Fibroblast of lung (primary cell): Measurements from ENCODE around the gene ATF1.

ENCODE experiments used
- EZH2 ChIP-seq: IDR thresholded peaks from 2 replicates; pipeline ENCODE4 v1.5.1; 2012; ENCODE audit warnings: low read length, control low read depth, mild to moderate bottlenecking; ENCODE audit errors: missing control alignments
- TF ChIP-seq, protein P1 (sequence below), 2 donors: IDR thresholded peaks in 1 of 2; conservative IDR thresholded peaks in 1 of 2; 1 replicate in 1 of 2; 2 replicates in 1 of 2; pipeline ENCODE4 v1.5.1; 2011 to 2012; ENCODE audit warnings: low read length in 2 of 2, control low read depth in 1 of 2, inconsistent platforms in 1 of 2, low read depth in 1 of 2, mild to moderate bottlenecking in 1 of 2

DNA sequence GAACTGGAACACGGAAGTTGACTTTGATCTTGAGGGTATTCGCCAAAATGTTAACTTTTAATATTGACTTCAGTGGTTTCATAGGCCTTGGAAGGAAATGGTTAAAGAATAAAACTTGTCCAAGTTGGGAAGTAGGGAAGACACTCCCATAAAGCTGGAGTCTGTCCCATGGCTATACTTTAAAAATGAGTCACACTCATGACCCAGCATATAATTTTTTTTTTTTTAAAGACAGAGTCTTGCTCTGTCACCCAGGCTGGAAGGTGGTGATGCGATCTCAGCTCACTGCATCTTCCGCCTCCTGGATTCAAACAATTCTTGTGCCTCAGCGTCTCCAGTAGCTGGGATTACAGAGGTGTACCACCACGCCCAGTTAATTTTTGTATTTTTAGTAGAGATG, 98.4 kb downstream of the ATF1 start:
- TF ChIP-seq, protein P1, sequence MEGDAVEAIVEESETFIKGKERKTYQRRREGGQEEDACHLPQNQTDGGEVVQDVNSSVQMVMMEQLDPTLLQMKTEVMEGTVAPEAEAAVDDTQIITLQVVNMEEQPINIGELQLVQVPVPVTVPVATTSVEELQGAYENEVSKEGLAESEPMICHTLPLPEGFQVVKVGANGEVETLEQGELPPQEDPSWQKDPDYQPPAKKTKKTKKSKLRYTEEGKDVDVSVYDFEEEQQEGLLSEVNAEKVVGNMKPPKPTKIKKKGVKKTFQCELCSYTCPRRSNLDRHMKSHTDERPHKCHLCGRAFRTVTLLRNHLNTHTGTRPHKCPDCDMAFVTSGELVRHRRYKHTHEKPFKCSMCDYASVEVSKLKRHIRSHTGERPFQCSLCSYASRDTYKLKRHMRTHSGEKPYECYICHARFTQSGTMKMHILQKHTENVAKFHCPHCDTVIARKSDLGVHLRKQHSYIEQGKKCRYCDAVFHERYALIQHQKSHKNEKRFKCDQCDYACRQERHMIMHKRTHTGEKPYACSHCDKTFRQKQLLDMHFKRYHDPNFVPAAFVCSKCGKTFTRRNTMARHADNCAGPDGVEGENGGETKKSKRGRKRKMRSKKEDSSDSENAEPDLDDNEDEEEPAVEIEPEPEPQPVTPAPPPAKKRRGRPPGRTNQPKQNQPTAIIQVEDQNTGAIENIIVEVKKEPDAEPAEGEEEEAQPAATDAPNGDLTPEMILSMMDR (conservative IDR thresholded peaks at IDR 0.05 in 1 of 2, IDR thresholded peaks at IDR 0.05 in 1 of 2; ENCODE audit: low read depth in 1 of 2, low read length in 2 of 2), result no peak
- TF ChIP-seq EZH2, result no peak
